A549 (cell line): ENCODE measurements around the gene GRK5.

Source experiments
- CEBPB ChIP-seq, 2 experiments: fragments of >200 bp in 1 of 2; sonication (Bioruptor Twin) in 1 of 2; formaldehyde crosslinking in 1 of 2; IDR thresholded peaks; 2 replicates each; pipeline ENCODE4 v1.6.1; 2012 to 2016
- CHD2 ChIP-seq: fragments of 150-350 bp; IDR thresholded peaks from 2 replicates; pipeline ENCODE4 v1.6.1; 2014; ENCODE audit warnings: low read length; ENCODE audit not compliant: partially characterized antibody
- EP300 ChIP-seq, 2 experiments: fragments of >200 bp; sonication (Bioruptor Twin); formaldehyde crosslinking; IDR thresholded peaks; 2 replicates in 1 of 2; 3 replicates in 1 of 2; pipeline ENCODE4 v1.6.1; 2016 to 2017
- HOXB5 ChIP-seq: fragments of 250-450 bp; sonication (Bioruptor Pico); IDR thresholded peaks from 2 replicates; pipeline ENCODE4 v1.5.0; 2020; ENCODE audit warnings: mild to moderate bottlenecking, moderate library complexity
- POLR2A ChIP-seq: IDR thresholded peaks from 2 replicates; pipeline ENCODE4 v1.6.1; 2012; ENCODE audit warnings: mild to moderate bottlenecking, low read length
- RAD21 ChIP-seq, 2 experiments: fragments of >200 bp in 1 of 2; sonication (Bioruptor Twin) in 1 of 2; formaldehyde crosslinking in 1 of 2; IDR thresholded peaks in 1 of 2; conservative IDR thresholded peaks in 1 of 2; 2 replicates in 1 of 2; 3 replicates in 1 of 2; pipeline ENCODE4 v1.6.1; 2012 to 2018; ENCODE audit warnings: inconsistent platforms in 1 of 2
- SMC3 ChIP-seq: fragments of >200 bp; sonication (Bioruptor Twin); formaldehyde crosslinking; IDR thresholded peaks from 3 replicates; pipeline ENCODE4 v1.6.1; 2018; ENCODE audit warnings: inconsistent platforms
- ZFP36 ChIP-seq: fragments of 450-650 bp; IDR thresholded peaks from 2 replicates; pipeline ENCODE4 v1.6.1; 2014; ENCODE audit warnings: borderline replicate concordance; ENCODE audit not compliant: partially characterized antibody
- TF ChIP-seq, protein P1 (sequence below): fragments of >200 bp; sonication (Bioruptor Twin); formaldehyde crosslinking; IDR thresholded peaks from 3 replicates; pipeline ENCODE4 v1.5.1; 2016
- TF ChIP-seq, protein P2 (sequence below): fragments of 200-600 bp; sonication (generic); IDR thresholded peaks from 2 replicates; pipeline ENCODE4 v1.6.1; 2016; ENCODE audit warnings: antibody characterized with exemption, mild to moderate bottlenecking, moderate library complexity

DNA sequence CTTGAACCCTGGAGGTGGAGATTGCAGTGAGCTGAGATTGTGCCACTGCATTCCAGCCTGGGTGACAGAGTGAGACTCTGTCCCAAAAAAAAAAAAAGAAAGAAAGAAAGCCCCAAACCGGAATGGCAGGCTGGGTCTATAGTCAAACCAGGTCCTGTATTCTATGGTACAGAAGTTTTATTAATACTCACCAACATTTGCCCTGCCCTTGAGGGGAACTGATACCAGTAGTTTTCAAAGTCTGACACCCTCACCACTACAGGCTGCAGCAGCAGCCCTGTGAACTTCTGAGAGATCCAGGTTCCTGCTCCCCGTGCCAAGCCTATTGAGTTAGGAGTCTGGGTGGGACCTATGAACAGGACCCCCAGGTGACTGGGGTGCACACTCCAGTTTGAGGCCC is 254.6 kb downstream of the GRK5 start:
- TF ChIP-seq, protein P1, sequence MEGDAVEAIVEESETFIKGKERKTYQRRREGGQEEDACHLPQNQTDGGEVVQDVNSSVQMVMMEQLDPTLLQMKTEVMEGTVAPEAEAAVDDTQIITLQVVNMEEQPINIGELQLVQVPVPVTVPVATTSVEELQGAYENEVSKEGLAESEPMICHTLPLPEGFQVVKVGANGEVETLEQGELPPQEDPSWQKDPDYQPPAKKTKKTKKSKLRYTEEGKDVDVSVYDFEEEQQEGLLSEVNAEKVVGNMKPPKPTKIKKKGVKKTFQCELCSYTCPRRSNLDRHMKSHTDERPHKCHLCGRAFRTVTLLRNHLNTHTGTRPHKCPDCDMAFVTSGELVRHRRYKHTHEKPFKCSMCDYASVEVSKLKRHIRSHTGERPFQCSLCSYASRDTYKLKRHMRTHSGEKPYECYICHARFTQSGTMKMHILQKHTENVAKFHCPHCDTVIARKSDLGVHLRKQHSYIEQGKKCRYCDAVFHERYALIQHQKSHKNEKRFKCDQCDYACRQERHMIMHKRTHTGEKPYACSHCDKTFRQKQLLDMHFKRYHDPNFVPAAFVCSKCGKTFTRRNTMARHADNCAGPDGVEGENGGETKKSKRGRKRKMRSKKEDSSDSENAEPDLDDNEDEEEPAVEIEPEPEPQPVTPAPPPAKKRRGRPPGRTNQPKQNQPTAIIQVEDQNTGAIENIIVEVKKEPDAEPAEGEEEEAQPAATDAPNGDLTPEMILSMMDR: no peak
- no peak for TF ChIP-seq CHD2
- TF ChIP-seq HOXB5 (CRISPR knock-in tag): no peak
- TF ChIP-seq CEBPB (IDR thresholded peaks at IDR 0.05): no peak
- TF ChIP-seq RAD21 (conservative IDR thresholded peaks at IDR 0.05 in 1 of 2, IDR thresholded peaks at IDR 0.05 in 1 of 2): no peak
- no peak for TF ChIP-seq POLR2A
- no peak for TF ChIP-seq SMC3
- TF ChIP-seq EP300 (IDR thresholded peaks at IDR 0.05): no peak
- no peak for TF ChIP-seq ZFP36
- TF ChIP-seq, protein P2, sequence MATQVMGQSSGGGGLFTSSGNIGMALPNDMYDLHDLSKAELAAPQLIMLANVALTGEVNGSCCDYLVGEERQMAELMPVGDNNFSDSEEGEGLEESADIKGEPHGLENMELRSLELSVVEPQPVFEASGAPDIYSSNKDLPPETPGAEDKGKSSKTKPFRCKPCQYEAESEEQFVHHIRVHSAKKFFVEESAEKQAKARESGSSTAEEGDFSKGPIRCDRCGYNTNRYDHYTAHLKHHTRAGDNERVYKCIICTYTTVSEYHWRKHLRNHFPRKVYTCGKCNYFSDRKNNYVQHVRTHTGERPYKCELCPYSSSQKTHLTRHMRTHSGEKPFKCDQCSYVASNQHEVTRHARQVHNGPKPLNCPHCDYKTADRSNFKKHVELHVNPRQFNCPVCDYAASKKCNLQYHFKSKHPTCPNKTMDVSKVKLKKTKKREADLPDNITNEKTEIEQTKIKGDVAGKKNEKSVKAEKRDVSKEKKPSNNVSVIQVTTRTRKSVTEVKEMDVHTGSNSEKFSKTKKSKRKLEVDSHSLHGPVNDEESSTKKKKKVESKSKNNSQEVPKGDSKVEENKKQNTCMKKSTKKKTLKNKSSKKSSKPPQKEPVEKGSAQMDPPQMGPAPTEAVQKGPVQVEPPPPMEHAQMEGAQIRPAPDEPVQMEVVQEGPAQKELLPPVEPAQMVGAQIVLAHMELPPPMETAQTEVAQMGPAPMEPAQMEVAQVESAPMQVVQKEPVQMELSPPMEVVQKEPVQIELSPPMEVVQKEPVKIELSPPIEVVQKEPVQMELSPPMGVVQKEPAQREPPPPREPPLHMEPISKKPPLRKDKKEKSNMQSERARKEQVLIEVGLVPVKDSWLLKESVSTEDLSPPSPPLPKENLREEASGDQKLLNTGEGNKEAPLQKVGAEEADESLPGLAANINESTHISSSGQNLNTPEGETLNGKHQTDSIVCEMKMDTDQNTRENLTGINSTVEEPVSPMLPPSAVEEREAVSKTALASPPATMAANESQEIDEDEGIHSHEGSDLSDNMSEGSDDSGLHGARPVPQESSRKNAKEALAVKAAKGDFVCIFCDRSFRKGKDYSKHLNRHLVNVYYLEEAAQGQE: no peak
